ENCODE results near the gene GCNT1.
"Not testable (repeated sequence)": the region's sequence is repeated elsewhere in the genome, so short reads cannot be mapped to it uniquely, and the experiment has no call there.

GCNT1 gene

GRCh38 chr9:76519075-76519835, 60.3 kb downstream of the GCNT1 start:
- TF ChIP-seq CTCF (conservative IDR thresholded peaks at IDR 0.05; ENCODE audit: low read length), result no peak
- no peak overlapping the region for H3K4me3 ChIP-seq (ENCODE audit: low read length)
- DNase-seq (ENCODE audit: low read depth), result no peak

DNA sequence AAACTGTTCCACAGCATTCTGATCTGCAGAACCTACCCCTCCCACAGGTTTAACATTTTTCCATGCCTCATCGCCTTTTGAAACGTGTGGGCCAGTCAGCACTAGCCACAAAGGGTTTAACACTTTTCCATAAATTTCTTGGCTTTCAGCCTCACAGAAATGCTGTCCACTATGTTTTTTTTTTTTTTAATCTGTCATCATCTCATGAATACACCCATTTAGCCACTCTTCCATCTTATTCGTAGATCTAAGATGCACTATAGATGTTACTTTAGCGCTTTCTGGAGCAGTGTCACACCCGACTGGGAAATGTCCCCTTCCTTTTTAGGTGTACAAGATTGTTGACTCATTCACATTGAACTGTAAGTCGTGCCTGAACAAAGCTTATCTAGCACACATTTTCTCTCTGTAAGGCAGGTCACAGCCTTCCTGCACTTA, 62.3 kb downstream of the GCNT1 start:
- H3K4me3 ChIP-seq (ENCODE audit: low read length), result no peak overlapping the region
- DNase-seq (ENCODE audit: low read depth), result no peak
- no peak for TF ChIP-seq CTCF (conservative IDR thresholded peaks at IDR 0.05; ENCODE audit: low read length)

DNA sequence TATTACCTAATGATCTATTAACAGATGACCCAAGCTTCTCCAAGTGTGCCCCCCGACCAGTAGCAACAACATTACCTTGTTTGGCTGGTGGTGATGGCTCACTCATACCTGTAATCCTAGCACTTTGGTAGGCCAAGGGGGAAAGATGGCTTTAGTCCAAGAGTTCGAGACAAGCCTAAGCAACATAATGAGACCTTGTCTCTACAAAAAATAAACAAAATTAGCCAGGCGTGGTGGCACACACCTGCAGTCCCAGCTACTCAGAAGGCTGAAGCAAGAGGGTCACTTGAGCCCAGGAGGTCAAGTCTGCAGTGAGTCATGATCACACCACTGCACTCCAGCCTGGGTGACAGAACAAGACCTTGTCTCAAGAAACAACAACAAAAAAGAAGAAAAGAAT, 62.9 kb downstream of the GCNT1 start:
- no peak for TF ChIP-seq CTCF (conservative IDR thresholded peaks at IDR 0.05; ENCODE audit: low read length)
- DNase-seq (ENCODE audit: low read depth), result no peak
- no peak overlapping the region for H3K4me3 ChIP-seq (ENCODE audit: low read length)

- not testable (repeated sequence) for H3K4me3 ChIP-seq (ENCODE audit: low read length); DNase-seq (ENCODE audit: low read depth)
Observed at GRCh38 chr9:76523617-76524200, 64.7 kb downstream of the GCNT1 start.

DNA sequence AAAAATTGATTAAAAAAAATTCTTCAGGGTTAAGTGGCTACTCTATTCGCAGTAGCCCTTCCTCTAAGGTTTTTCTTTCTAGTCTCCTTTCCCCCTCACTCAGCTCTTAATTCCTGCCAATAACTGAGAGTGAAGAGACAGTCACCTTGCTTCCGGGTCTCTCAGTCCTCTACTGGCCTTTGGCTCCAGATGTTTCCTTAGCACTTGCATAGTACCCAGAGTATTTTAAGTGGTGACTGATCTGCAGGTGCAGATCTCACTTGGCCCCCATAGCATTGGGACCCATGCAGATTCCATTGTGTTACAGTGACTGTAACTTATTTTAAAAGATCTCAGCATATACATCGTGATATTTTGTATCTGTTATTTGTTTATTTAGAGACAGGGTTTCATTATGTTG, 66.2 kb downstream of the GCNT1 start:
- no peak for TF ChIP-seq CTCF (conservative IDR thresholded peaks at IDR 0.05; ENCODE audit: low read length)
- DNase-seq (ENCODE audit: low read depth), result no peak
- no peak overlapping the region for H3K4me3 ChIP-seq (ENCODE audit: low read length)

DNA sequence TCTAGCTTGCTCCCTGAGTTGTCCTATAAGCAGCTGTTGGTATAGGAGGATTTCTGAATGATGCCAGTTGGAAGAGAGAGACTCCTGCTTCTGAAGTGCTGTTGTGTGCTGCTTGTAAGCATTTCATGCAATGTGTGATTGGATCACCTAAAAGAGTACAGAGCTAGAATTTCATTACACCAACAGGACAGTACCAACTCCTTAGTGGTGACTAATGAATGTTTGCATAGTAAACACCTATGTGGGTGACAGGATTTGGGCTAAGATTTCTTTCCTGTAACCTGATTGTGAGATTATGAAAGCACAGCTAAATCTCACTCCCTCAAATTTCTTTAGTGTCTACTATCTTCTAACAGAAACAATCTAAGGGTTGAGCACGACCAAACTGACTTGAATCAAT, 67.0 kb downstream of the GCNT1 start:
- no peak for DNase-seq (ENCODE audit: low read depth)
- no peak for TF ChIP-seq CTCF (conservative IDR thresholded peaks at IDR 0.05; ENCODE audit: low read length)
- H3K4me3 ChIP-seq (ENCODE audit: low read length), result no peak overlapping the region

GRCh38 chr9:76528056-76528455, 69.1 kb downstream of the GCNT1 start:
- H3K4me3 ChIP-seq (ENCODE audit: low read length), result no peak overlapping the region
- TF ChIP-seq CTCF (conservative IDR thresholded peaks at IDR 0.05; ENCODE audit: low read length), result no peak
- DNase-seq (ENCODE audit: low read depth), result peak; percentile 80
